Measurements from ENCODE around the gene PEAK1. TPM values are rescaled to one million over a fixed set of nuclear protein-coding genes. Genes with fewer than 3 reads are reported as not detected.

PEAK1 gene
- total RNA-seq, 1 experiment from 2014 or later, result 58.7 TPM

GRCh38 chr15:77387365-77388105, 32.4 kb downstream of the PEAK1 start:
- Histone ChIP-seq H3K27me3 (ENCODE audit: control insufficient read depth, insufficient read depth, low read length) (no peaks in the 10 kb centered on the region), H3K9me3 (ENCODE audit: control insufficient read depth, insufficient read depth, low read depth, low read length) (no peaks in the 10 kb centered on the region), H3K27ac (ENCODE audit: low read length) (no peak overlapping the region), H3K4me3 (ENCODE audit: low read depth in 2 of 2, low read length in 2 of 2) (no peak overlapping the region), H3K4me1 (ENCODE audit: control insufficient read depth, insufficient read depth, low read length) (peaks cover 4% of the 10 kb centered on the region; the same call in 1 of the 2 replicates), H3K36me3 (ENCODE audit: control insufficient read depth, insufficient read depth, low read length) (no peaks in the 10 kb centered on the region)
- ChIA-PET POLR2A (interaction anchor here (0.7 kb wide), 1 partner anchor 15 kb away, joined by 3 read pairs; no protein-coding TSS in a partner anchor), CTCF (interaction anchor here (0.6 kb wide), 1 partner anchor 103 kb away, joined by 3 read pairs; no protein-coding TSS in a partner anchor)
- BruUV-seq (replicated peaks), result no TSS peak
- ATAC-seq (no peak), DNase-seq (ENCODE audit: low read depth, low spot score) (no peak)
- TF ChIP-seq POLR2AphosphoS5 (IDR thresholded peaks at IDR 0.05; ENCODE audit: low read depth, low read length), result no peak
- in situ Hi-C loops (cut with HindIII; ENCODE audit: low pct_unique_long_range_greater_than_20kb, low sequenced_read_pairs), result no loop called here
- intact Hi-C loops (cut with micrococcal nuclease; ENCODE audit: unreplicated experiment), result no loop called here

GRCh38 chr15:77386626-77387025, 33.3 kb downstream of the PEAK1 start:
- DNase-seq (ENCODE audit: low read depth, low spot score) (no peak), ATAC-seq (no peak)
- Histone ChIP-seq H3K4me3 (ENCODE audit: low read depth in 2 of 2, low read length in 2 of 2) (no peak overlapping the region), H3K27me3 (ENCODE audit: control insufficient read depth, insufficient read depth, low read length) (no peaks in the 10 kb centered on the region), H3K4me1 (ENCODE audit: control insufficient read depth, insufficient read depth, low read length) (peaks cover 4% of the 10 kb centered on the region; the same call in 1 of the 2 replicates), H3K9me3 (ENCODE audit: control insufficient read depth, insufficient read depth, low read depth, low read length) (no peaks in the 10 kb centered on the region), H3K27ac (ENCODE audit: low read length) (no peak overlapping the region), H3K36me3 (ENCODE audit: control insufficient read depth, insufficient read depth, low read length) (no peaks in the 10 kb centered on the region)
- in situ Hi-C loops (cut with HindIII; ENCODE audit: low pct_unique_long_range_greater_than_20kb, low sequenced_read_pairs) (no loop called here), intact Hi-C loops (cut with micrococcal nuclease; ENCODE audit: unreplicated experiment) (no loop called here)
- no TSS peak for BruUV-seq (replicated peaks)
- TF ChIP-seq CTCF (IDR thresholded peaks at IDR 0.05) (no peak), POLR2AphosphoS5 (IDR thresholded peaks at IDR 0.05; ENCODE audit: low read depth, low read length) (no peak), TCF7L2 (IDR thresholded peaks at IDR 0.05; ENCODE audit: low read depth, low read length) (no peak), REST (IDR thresholded peaks at IDR 0.05; ENCODE audit: insufficient read depth in 1 of 2, low read depth in 2 of 2, low read length in 1 of 2) (no peak), SIN3A (IDR thresholded peaks at IDR 0.05; ENCODE audit: borderline replicate concordance, insufficient read depth, low read depth, low read length) (no peak)
- POLR2A ChIA-PET, result interaction anchor here (0.7 kb wide), 1 partner anchor 16 kb away, joined by 3 read pairs; no protein-coding TSS in a partner anchor
- CTCF ChIA-PET, result no interaction called here
